Testis (tissue), 3 donors: ENCODE data around the gene FIGNL1. TPM values are rescaled to one million over a fixed set of nuclear protein-coding genes. Genes with fewer than 3 reads are reported as not detected.

Source experiments
- DNase-seq: peaks from one replicate; pipeline ENCODE4 v3.0.0-alpha.2; 2019
- H3K27ac ChIP-seq, 2 donors: fragments of 200-600 bp; sonication (generic); one replicate each; pipeline ENCODE4 v1.5.1; 2019
- H3K27me3 ChIP-seq: fragments of 200-600 bp; sonication (generic); one replicate; pipeline ENCODE4 v1.5.1; 2019
- H3K36me3 ChIP-seq: fragments of 200-600 bp; sonication (generic); one replicate; pipeline ENCODE4 v1.5.1; 2017; ENCODE audit warnings: low read depth; ENCODE audit errors: missing control alignments
- H3K4me1 ChIP-seq: fragments of 200-600 bp; sonication (generic); one replicate; pipeline ENCODE4 v1.5.1; 2019
- H3K4me3 ChIP-seq, 2 donors: fragments of 200-600 bp; sonication (generic); one replicate each; pipeline ENCODE4 v1.5.1; 2017 to 2019
- H3K9me3 ChIP-seq: fragments of 200-600 bp; sonication (generic); one replicate; pipeline ENCODE4 v1.5.1; 2017
- CTCF ChIP-seq, 3 experiments: fragments of 450-650 bp in 2 of 3; fragments of 200-600 bp in 1 of 3; sonication (generic) in 1 of 3; IDR thresholded peaks; one replicate each; pipeline ENCODE4 v1.5.1; 2016 to 2019; ENCODE audit warnings: antibody characterized with exemption in 3 of 3, mild to moderate bottlenecking in 2 of 3, moderate library complexity in 1 of 3
- POLR2A ChIP-seq: fragments of 450-650 bp; IDR thresholded peaks from one replicate; pipeline ENCODE4 v1.6.1; 2017; ENCODE audit warnings: antibody characterized with exemption, mild to moderate bottlenecking, moderate library complexity
- WGBS, 2 donors: methylation state at CpG; one replicate each; pipeline ENCODE4 v1.1.5; 2018; 5-methylcytosine and 5-hydroxymethylcytosine counted together
- intact Hi-C: fragments of 100-400 bp; cut with DNase I; formaldehyde crosslinking; loops from one replicate; pipeline ENCODE4 v1.15.1; 2023; ENCODE audit warnings: low total_unique reads
- polyA plus RNA-seq: library from polyadenylated mRNA; stranded (reverse); fragments of 350-450 nt; fragmentation: Illumina TruSeq; extraction: RNeasy Lipid Tissue Mini Kit (QIAGEN cat#74804); gene quantifications from one replicate; pipeline ENCODE4 v1.2.3, GENCODE V29; 2014; ENCODE audit warnings: low read depth, low replicate concordance; ENCODE audit not compliant: insufficient read depth
- small RNA-seq, 2 donors: library from RNA; depleted of rRNA; stranded (forward); fragments of <200 nt; gene quantifications; one replicate each; pipeline ENCODE3, GENCODE V24; 2016
- total RNA-seq, 2 donors: library from RNA; depleted of rRNA; stranded (reverse); fragments of >200 nt; gene quantifications; one replicate each; pipeline ENCODE4 v1.2.3, GENCODE V29; 2016

The FIGNL1 gene
- total and polyA plus RNA-seq, 3 donors from 2014 or later: 10.4 to 20.9 (median 19.1) TPM

GRCh38 chr7:50396856-50397255, 53.3 kb downstream of the FIGNL1 start:
- no peak for DNase-seq
- no peaks in the 10 kb centered on the region for H3K27me3 ChIP-seq
- no peaks in the 10 kb centered on the region for H3K4me1 ChIP-seq
- no peaks in the 10 kb centered on the region for H3K36me3 ChIP-seq
- H3K9me3 ChIP-seq: no peaks in the 10 kb centered on the region
- 92 to 93% methylated on average over 2 of the region's 2 CpGs for WGBS, 2 donors
- intact Hi-C loops: no loop called here
- no peak overlapping the region for H3K27ac ChIP-seq
- TF ChIP-seq POLR2A: no peak
- TF ChIP-seq CTCF (IDR thresholded peaks at IDR 0.05): no peak
- H3K4me3 ChIP-seq: no peak overlapping the region

GRCh38 chr7:50394315-50394714, 55.8 kb downstream of the FIGNL1 start:
- DNase-seq: no peak
- Histone ChIP-seq H3K9me3 (no peaks in the 10 kb centered on the region), H3K4me3 (no peak overlapping the region), H3K27ac (no peak overlapping the region), H3K4me1 (no peaks in the 10 kb centered on the region), H3K27me3 (no peaks in the 10 kb centered on the region), H3K36me3 (no peaks in the 10 kb centered on the region)
- TF ChIP-seq CTCF (IDR thresholded peaks at IDR 0.05): no peak
- no peak for TF ChIP-seq POLR2A
- WGBS, 2 donors: 86 to 100% methylated on average over 1 of the region's 1 CpG
- intact Hi-C loops: no loop called here

Small RNA genes within 50 kb of the gene (small RNA-seq; reads per million reads assigned to genes)
- gene RNU6-1091P: 0 reads per million in 2 donors

Other genes starting within 250 kb of the FIGNL1 start
- 10 to 100 TPM in 1 of 2 donors, 1 to 10 TPM in 1; 9.9 to 10.4 TPM for gene IKZF1, start 145.6 kb downstream of the FIGNL1 start, total RNA-seq
- 4.2 TPM for gene IKZF1, start 145.6 kb downstream of the FIGNL1 start, polyA plus RNA-seq
- 1 to 10 TPM; 1.2 to 3.3 TPM for gene DDC, start 115.1 kb upstream of the FIGNL1 start, total RNA-seq
- 4.1 TPM for gene DDC, start 115.1 kb upstream of the FIGNL1 start, polyA plus RNA-seq